DOHH2 (cell line): Measurements from ENCODE around the gene SOX18.
"Not testable (repeated sequence)": the region's sequence is repeated elsewhere in the genome, so short reads cannot be mapped to it uniquely, and the experiment has no call there.

Experiments used
- H3F3A ChIP-seq: fragments of 200-600 bp; sonication (generic), shearing (Covaris generic); 2 replicates; pipeline ENCODE4 v1.6.0; 2016; ENCODE audit warnings: antibody characterized with exemption, mild to moderate bottlenecking; ENCODE audit not compliant: control insufficient read depth, insufficient read depth
- H3K27ac ChIP-seq: fragments of 200-600 bp; sonication (generic); 2 replicates; pipeline ENCODE4 v1.5.1; 2014; ENCODE audit warnings: low read depth, mild to moderate bottlenecking, low read length, moderate library complexity
- H3K27me3 ChIP-seq: fragments of 200-600 bp; sonication (generic); 2 replicates; pipeline ENCODE4 v1.6.1; 2014; ENCODE audit warnings: mild to moderate bottlenecking, low read length, mixed read lengths; ENCODE audit not compliant: control insufficient read depth
- H3K36me3 ChIP-seq: fragments of 200-600 bp; sonication (generic); 2 replicates; pipeline ENCODE4 v1.6.1; 2014; ENCODE audit warnings: mild to moderate bottlenecking, low read length, moderate library complexity, mixed read lengths; ENCODE audit not compliant: control insufficient read depth
- H3K4me1 ChIP-seq: fragments of 200-600 bp; sonication (generic); 2 replicates; pipeline ENCODE4 v1.6.1; 2014; ENCODE audit warnings: mild to moderate bottlenecking, low read length, mixed read lengths; ENCODE audit not compliant: control insufficient read depth
- H3K4me2 ChIP-seq: fragments of 200-600 bp; sonication (generic); 2 replicates; pipeline ENCODE4 v1.6.0; 2014; ENCODE audit warnings: mild to moderate bottlenecking, low read length, moderate library complexity
- H3K4me3 ChIP-seq: fragments of 200-600 bp; sonication (generic); 2 replicates; pipeline ENCODE4 v1.5.1; 2014; ENCODE audit warnings: mild to moderate bottlenecking, low read length, mixed read lengths
- H3K79me2 ChIP-seq: fragments of 200-600 bp; sonication (generic); 2 replicates; pipeline ENCODE4 v1.6.1; 2014; ENCODE audit warnings: mild to moderate bottlenecking, low read length, mixed read lengths; ENCODE audit not compliant: control insufficient read depth
- H3K9me2 ChIP-seq: fragments of 200-600 bp; sonication (generic); replicated peaks from 2 replicates; pipeline ENCODE4 v1.6.1; 2014; ENCODE audit warnings: mild to moderate bottlenecking, low read length, mixed read lengths; ENCODE audit not compliant: control insufficient read depth
- H3K9me3 ChIP-seq: fragments of 200-600 bp; sonication (generic); 2 replicates; pipeline ENCODE4 v1.6.1; 2014; ENCODE audit warnings: antibody characterized with exemption, low read length, mixed read lengths; ENCODE audit not compliant: control insufficient read depth, insufficient read depth
- H4K20me1 ChIP-seq: fragments of 200-600 bp; sonication (generic); 2 replicates; pipeline ENCODE4 v1.6.0; 2014; ENCODE audit warnings: low read depth, mild to moderate bottlenecking, antibody characterized with exemption, low read length, moderate library complexity; ENCODE audit not compliant: control insufficient read depth, insufficient read depth
- CTCF ChIP-seq: fragments of 200-600 bp; sonication (generic); IDR thresholded peaks from one replicate; pipeline ENCODE4 v1.5.1; 2014; ENCODE audit warnings: antibody characterized with exemption, mild to moderate bottlenecking, low read depth, low read length; ENCODE audit not compliant: poor library complexity, severe bottlenecking
- EZH2phosphoT487 ChIP-seq: fragments of 200-600 bp; sonication (generic); IDR thresholded peaks from 2 replicates; pipeline ENCODE4 v1.6.1; 2017; ENCODE audit warnings: borderline replicate concordance, mild to moderate bottlenecking, antibody characterized with exemption, low read length, moderate library complexity, mixed read lengths

The SOX18 gene

GRCh38 chr20:64090165-64090564, 40.7 kb upstream of the SOX18 start:
- Histone ChIP-seq H3K4me2 (no peak overlapping the region), H3K4me1 (no peaks in the 10 kb centered on the region), H3K27ac (no peak overlapping the region), H3F3A (no peaks in the 10 kb centered on the region), H3K79me2 (no peaks in the 10 kb centered on the region), H3K36me3 (no peaks in the 10 kb centered on the region), H4K20me1 (no peaks in the 10 kb centered on the region), H3K4me3 (no peak overlapping the region), H3K9me3 (peaks cover 7% of the 10 kb centered on the region; the same call in 1 of the 2 replicates), H3K27me3 (peaks cover 4% of the 10 kb centered on the region; the same call in 1 of the 2 replicates), H3K9me2 (no peaks in the 10 kb centered on the region)
- no peak for TF ChIP-seq EZH2phosphoT487
- TF ChIP-seq CTCF: no peak

GRCh38 chr20:64088586-64088985, 39.1 kb upstream of the SOX18 start:
- H3K4me2 ChIP-seq, H4K20me1 ChIP-seq, H3K4me3 ChIP-seq: not testable (repeated sequence)

GRCh38 chr20:64087226-64087825, 37.9 kb upstream of the SOX18 start:
- H3F3A ChIP-seq, H3K4me2 ChIP-seq, H3K4me3 ChIP-seq, H3K9me3 ChIP-seq, H4K20me1 ChIP-seq, H3K9me2 ChIP-seq, H3K36me3 ChIP-seq, H3K27ac ChIP-seq, H3K79me2 ChIP-seq: not testable (repeated sequence)
- Histone ChIP-seq H3K27me3 (peaks cover 26% of the 10 kb centered on the region), H3K4me1 (peaks cover 13% of the 10 kb centered on the region)

More at GRCh38 chr20:64088586-64088985, 39.1 kb upstream of the SOX18 start:
- H3K9me2 ChIP-seq, H3K9me3 ChIP-seq, H3K27ac ChIP-seq, H3K4me1 ChIP-seq, H3K36me3 ChIP-seq, H3F3A ChIP-seq, H3K79me2 ChIP-seq: not testable (repeated sequence)
- H3K27me3 ChIP-seq: peaks cover 20% of the 10 kb centered on the region

- Histone ChIP-seq H3K4me1 (peaks cover 18% of the 10 kb centered on the region), H3K79me2 (no peaks in the 10 kb centered on the region), H3K36me3 (no peaks in the 10 kb centered on the region), H3K4me2 (no peak overlapping the region), H3K9me3 (peaks cover 7% of the 10 kb centered on the region; the same call in 1 of the 2 replicates), H3K27me3 (peaks cover 30% of the 10 kb centered on the region), H3F3A (peaks cover 3% of the 10 kb centered on the region; the same call in 1 of the 2 replicates), H3K27ac (no peak overlapping the region), H3K9me2 (no peaks in the 10 kb centered on the region), H4K20me1 (no peaks in the 10 kb centered on the region), H3K4me3 (no peak overlapping the region)
- no peak for TF ChIP-seq CTCF
Measured at GRCh38 chr20:64086801-64087200, 37.4 kb upstream of the SOX18 start.
